SK-N-SH (cell line): Measurements from ENCODE around the gene P2RY14.

Experiments used
- CHD2 ChIP-seq: fragments of 150-350 bp; IDR thresholded peaks from 2 replicates; pipeline ENCODE4 v1.6.1; 2018; ENCODE audit warnings: low read length; ENCODE audit not compliant: partially characterized antibody
- ELF1 ChIP-seq: IDR thresholded peaks from 2 replicates; pipeline ENCODE4 v1.4.0; 2012
- EZH2phosphoT487 ChIP-seq: fragments of 200-600 bp; sonication (generic); IDR thresholded peaks from 2 replicates; pipeline ENCODE4 v1.6.1; 2017; ENCODE audit warnings: low read depth, mixed run types, mild to moderate bottlenecking, antibody characterized with exemption, moderate library complexity, borderline replicate concordance
- GABPA ChIP-seq: IDR thresholded peaks from 2 replicates; pipeline ENCODE4 v1.4.0; 2012; ENCODE audit warnings: low read depth, mild to moderate bottlenecking
- JUND ChIP-seq: IDR thresholded peaks from 2 replicates; pipeline ENCODE4 v1.4.0; 2012
- TAF1 ChIP-seq: IDR thresholded peaks from 2 replicates; pipeline ENCODE4 v1.6.1; 2012; ENCODE audit warnings: low read depth, mild to moderate bottlenecking, low read length, moderate library complexity, borderline replicate concordance
- YY1 ChIP-seq: IDR thresholded peaks from 2 replicates; pipeline ENCODE4 v1.4.0; 2012; ENCODE audit warnings: low read depth, mild to moderate bottlenecking
- TF ChIP-seq, protein P1 (sequence below): fragments of 200-600 bp; sonication (generic); IDR thresholded peaks from 2 replicates; pipeline ENCODE4 v1.6.1; 2017; ENCODE audit warnings: antibody characterized with exemption, mild to moderate bottlenecking, moderate library complexity
- TF ChIP-seq, protein P2 (sequence below): IDR thresholded peaks from 2 replicates; pipeline ENCODE4 v1.4.0; 2012; ENCODE audit warnings: low read depth

DNA sequence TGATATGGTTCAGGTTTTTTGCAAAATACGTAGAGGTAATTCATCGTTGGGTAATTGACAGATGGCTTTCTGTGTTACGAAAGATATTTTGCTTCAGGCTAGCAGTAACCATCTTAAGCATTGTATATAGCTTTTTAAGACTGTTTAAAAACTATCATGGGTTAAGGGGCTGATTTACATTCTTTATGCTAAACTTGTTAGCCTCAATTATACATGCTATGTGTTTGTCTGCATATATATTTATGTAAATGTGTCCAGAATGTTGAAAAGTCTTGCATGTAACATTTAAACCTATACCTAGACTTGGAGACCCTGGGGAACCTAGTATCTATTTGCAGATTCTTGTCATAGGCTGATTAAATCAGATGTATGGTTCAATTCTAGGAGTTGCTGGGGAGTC is 11.1 kb upstream of the P2RY14 start:
- no peak for TF ChIP-seq JUND
- TF ChIP-seq, protein P1, sequence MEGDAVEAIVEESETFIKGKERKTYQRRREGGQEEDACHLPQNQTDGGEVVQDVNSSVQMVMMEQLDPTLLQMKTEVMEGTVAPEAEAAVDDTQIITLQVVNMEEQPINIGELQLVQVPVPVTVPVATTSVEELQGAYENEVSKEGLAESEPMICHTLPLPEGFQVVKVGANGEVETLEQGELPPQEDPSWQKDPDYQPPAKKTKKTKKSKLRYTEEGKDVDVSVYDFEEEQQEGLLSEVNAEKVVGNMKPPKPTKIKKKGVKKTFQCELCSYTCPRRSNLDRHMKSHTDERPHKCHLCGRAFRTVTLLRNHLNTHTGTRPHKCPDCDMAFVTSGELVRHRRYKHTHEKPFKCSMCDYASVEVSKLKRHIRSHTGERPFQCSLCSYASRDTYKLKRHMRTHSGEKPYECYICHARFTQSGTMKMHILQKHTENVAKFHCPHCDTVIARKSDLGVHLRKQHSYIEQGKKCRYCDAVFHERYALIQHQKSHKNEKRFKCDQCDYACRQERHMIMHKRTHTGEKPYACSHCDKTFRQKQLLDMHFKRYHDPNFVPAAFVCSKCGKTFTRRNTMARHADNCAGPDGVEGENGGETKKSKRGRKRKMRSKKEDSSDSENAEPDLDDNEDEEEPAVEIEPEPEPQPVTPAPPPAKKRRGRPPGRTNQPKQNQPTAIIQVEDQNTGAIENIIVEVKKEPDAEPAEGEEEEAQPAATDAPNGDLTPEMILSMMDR = no peak
- TF ChIP-seq EZH2phosphoT487 = no peak
- no peak for TF ChIP-seq GABPA
- TF ChIP-seq TAF1 = no peak
- TF ChIP-seq, protein P2, sequence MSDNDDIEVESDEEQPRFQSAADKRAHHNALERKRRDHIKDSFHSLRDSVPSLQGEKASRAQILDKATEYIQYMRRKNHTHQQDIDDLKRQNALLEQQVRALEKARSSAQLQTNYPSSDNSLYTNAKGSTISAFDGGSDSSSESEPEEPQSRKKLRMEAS = no peak
- TF ChIP-seq ELF1 = no peak
- no peak for TF ChIP-seq YY1
- TF ChIP-seq CHD2 = no peak
